Gastrocnemius medialis (tissue), 4 donors: ENCODE measurements around the gene CTNNBIP1.

Experiments used
- CTCF ChIP-seq, 5 experiments: fragments of 450-650 bp in 3 of 5; fragments of 200-600 bp in 2 of 5; sonication (generic) in 2 of 5; IDR thresholded peaks in 4 of 5; conservative IDR thresholded peaks in 1 of 5; 1 replicate in 4 of 5; 2 replicates in 1 of 5; pipeline ENCODE4 v1.5.1; 2016 to 2019; ENCODE audit warnings: antibody characterized with exemption in 5 of 5, mild to moderate bottlenecking in 3 of 5, moderate library complexity in 3 of 5
- POLR2A ChIP-seq, 2 donors: fragments of 450-650 bp; IDR thresholded peaks; one replicate each; pipeline ENCODE4 v1.6.1; 2017; ENCODE audit warnings: antibody characterized with exemption in 2 of 2, mild to moderate bottlenecking in 2 of 2, moderate library complexity in 2 of 2

GRCh38 chr1:9873385-9873784 is 36.7 kb downstream of the CTNNBIP1 start:
- TF ChIP-seq CTCF (IDR thresholded peaks at IDR 0.05 in 4 of 5, conservative IDR thresholded peaks at IDR 0.05 in 1 of 5) (no peak), POLR2A (IDR thresholded peaks at IDR 0.05) (no peak)
